Mesendoderm (in vitro differentiated cells): ENCODE results near the gene ATP23.

Experiments used
- DNase-seq: peaks from one replicate; pipeline ENCODE4 v3.0.0; 2013
- H2AK5ac ChIP-seq: 2 replicates; pipeline ENCODE4 v1.6.1; 2013; ENCODE audit warnings: low read length, inconsistent platforms
- H2BK120ac ChIP-seq: 2 replicates; pipeline ENCODE4 v1.6.1; 2013; ENCODE audit warnings: low read depth, mild to moderate bottlenecking, low read length, moderate library complexity, mixed read lengths
- H2BK15ac ChIP-seq: replicated peaks from 2 replicates; pipeline ENCODE4 v1.6.1; 2013; ENCODE audit warnings: low read depth, mild to moderate bottlenecking, moderate library complexity
- H2BK5ac ChIP-seq: 2 replicates; pipeline ENCODE4 v1.6.1; 2013; ENCODE audit warnings: low read length, inconsistent platforms
- H3K18ac ChIP-seq: 2 replicates; pipeline ENCODE4 v1.6.1; 2013; ENCODE audit warnings: mild to moderate bottlenecking, low read length, mixed read lengths
- H3K23ac ChIP-seq: one replicate; pipeline ENCODE4 v1.6.1; 2013; ENCODE audit warnings: low read length
- H3K27ac ChIP-seq: 2 replicates; pipeline ENCODE4 v1.5.1; 2013; ENCODE audit warnings: low read depth, mild to moderate bottlenecking, inconsistent platforms, low read length, moderate library complexity
- H3K27me3 ChIP-seq: 2 replicates; pipeline ENCODE4 v1.6.1; 2013; ENCODE audit warnings: low read length, control low read depth, mild to moderate bottlenecking, inconsistent platforms; ENCODE audit not compliant: insufficient read depth, poor library complexity
- H3K36me3 ChIP-seq: 2 replicates; pipeline ENCODE4 v1.6.1; 2013; ENCODE audit warnings: low read length, inconsistent platforms; ENCODE audit not compliant: control insufficient read depth, insufficient read depth
- H3K4ac ChIP-seq: one replicate; pipeline ENCODE4 v1.6.1; 2013; ENCODE audit warnings: low read depth, mild to moderate bottlenecking, low read length, moderate library complexity
- H3K4me1 ChIP-seq: 2 replicates; pipeline ENCODE4 v1.6.1; 2013; ENCODE audit warnings: low read depth, low read length, inconsistent platforms; ENCODE audit not compliant: control insufficient read depth
- H3K4me2 ChIP-seq: 2 replicates; pipeline ENCODE4 v1.6.1; 2013; ENCODE audit warnings: low read length
- H3K4me3 ChIP-seq: 2 replicates; pipeline ENCODE4 v1.5.1; 2013; ENCODE audit warnings: mild to moderate bottlenecking, low read length
- H3K56ac ChIP-seq: one replicate; pipeline ENCODE4 v1.6.1; 2013; ENCODE audit warnings: low read length
- H3K79me1 ChIP-seq: 2 replicates; pipeline ENCODE4 v1.6.1; 2013; ENCODE audit warnings: low read length, inconsistent platforms
- H3K79me2 ChIP-seq: 2 replicates; pipeline ENCODE4 v1.6.1; 2013; ENCODE audit warnings: mild to moderate bottlenecking, low read length; ENCODE audit not compliant: control insufficient read depth, insufficient read depth
- H3K9ac ChIP-seq: 2 replicates; pipeline ENCODE4 v1.6.1; 2013; ENCODE audit warnings: low read length, inconsistent platforms
- H4K5ac ChIP-seq: one replicate; pipeline ENCODE4 v1.6.1; 2013; ENCODE audit warnings: low read length
- H4K8ac ChIP-seq: one replicate; pipeline ENCODE4 v1.6.1; 2013; ENCODE audit warnings: low read depth, mild to moderate bottlenecking, control low read depth, low read length, moderate library complexity
- WGBS: extraction: QIAGEN DNeasy Blood & Tissue Kit; methylation state at CpG from one replicate; pipeline ENCODE4 v1.1.7; 2013; ENCODE audit warnings: low lambda C conversion rate, missing lambda C conversion rate; ENCODE audit not compliant: insufficient coverage; ENCODE audit errors: extremely low coverage; 5-methylcytosine and 5-hydroxymethylcytosine counted together

The ATP23 gene

GRCh38 chr12:57899010-57899662 lies 42.2 kb upstream of the ATP23 start:
- H3K4me2 ChIP-seq, result no peak overlapping the region
- no peak overlapping the region for H2AK5ac ChIP-seq
- H3K56ac ChIP-seq, result no peak overlapping the region
- no peak overlapping the region for H4K8ac ChIP-seq
- no peak overlapping the region for H2BK5ac ChIP-seq
- no peak overlapping the region for H3K18ac ChIP-seq
- H3K4me3 ChIP-seq, result no peak overlapping the region
- H2BK120ac ChIP-seq, result no peak overlapping the region
- H3K23ac ChIP-seq, result no peak overlapping the region
- DNase-seq, result no peak
- no peaks in the 10 kb centered on the region for H3K27me3 ChIP-seq
- WGBS, result no CpG with 5 or more reads among the region's 10 CpGs
- no peaks in the 10 kb centered on the region for H3K36me3 ChIP-seq
- no peak overlapping the region for H2BK15ac ChIP-seq
- no peak overlapping the region for H3K27ac ChIP-seq
- H3K9ac ChIP-seq, result no peak overlapping the region
- H3K4me1 ChIP-seq, result peaks cover 4% of the 10 kb centered on the region
- H3K79me1 ChIP-seq, result no peaks in the 10 kb centered on the region
- H3K79me2 ChIP-seq, result no peaks in the 10 kb centered on the region
- H4K5ac ChIP-seq, result no peak overlapping the region
- H3K4ac ChIP-seq, result no peak overlapping the region

GRCh38 chr12:57902478-57902969 lies 38.8 kb upstream of the ATP23 start:
- Histone ChIP-seq H2BK5ac (no peak overlapping the region), H3K4me3 (no peak overlapping the region), H2BK15ac (no peak overlapping the region), H3K36me3 (no peaks in the 10 kb centered on the region), H3K9ac (no peak overlapping the region), H3K4ac (no peak overlapping the region), H2BK120ac (no peak overlapping the region), H3K79me2 (no peaks in the 10 kb centered on the region), H4K5ac (no peak overlapping the region), H2AK5ac (no peak overlapping the region), H3K56ac (no peak overlapping the region), H3K79me1 (no peaks in the 10 kb centered on the region), H3K4me1 (no peaks in the 10 kb centered on the region), H4K8ac (no peak overlapping the region), H3K27ac (no peak overlapping the region), H3K27me3 (no peaks in the 10 kb centered on the region), H3K23ac (no peak overlapping the region), H3K4me2 (no peak overlapping the region), H3K18ac (no peak overlapping the region)
- DNase-seq, result no peak
- no CpG with 5 or more reads among the region's 3 CpGs for WGBS

- no CpG with 5 or more reads among the region's 4 CpGs for WGBS
- Histone ChIP-seq H3K79me1 (no peaks in the 10 kb centered on the region), H2BK15ac (no peak overlapping the region)
Observed at GRCh38 chr12:57904426-57904825, 36.9 kb upstream of the ATP23 start.

GRCh38 chr12:57904848-57905811 lies 36.2 kb upstream of the ATP23 start:
- Histone ChIP-seq H4K5ac (no peak overlapping the region), H2BK15ac (no peak overlapping the region), H3K9ac (no peak overlapping the region), H2BK5ac (no peak overlapping the region), H3K4ac (no peak overlapping the region), H2BK120ac (no peak overlapping the region), H3K4me3 (no peak overlapping the region), H4K8ac (no peak overlapping the region), H3K4me1 (no peaks in the 10 kb centered on the region), H2AK5ac (no peak overlapping the region), H3K56ac (no peak overlapping the region), H3K18ac (no peak overlapping the region), H3K79me1 (no peaks in the 10 kb centered on the region), H3K27me3 (no peaks in the 10 kb centered on the region), H3K23ac (no peak overlapping the region), H3K79me2 (no peaks in the 10 kb centered on the region), H3K27ac (no peak overlapping the region), H3K4me2 (no peak overlapping the region), H3K36me3 (no peaks in the 10 kb centered on the region)
- WGBS, result no CpG with 5 or more reads among the region's 26 CpGs
- DNase-seq, result peak; percentile 94

More at GRCh38 chr12:57904426-57904825, 36.9 kb upstream of the ATP23 start:
- Histone ChIP-seq H2BK5ac (no peak overlapping the region), H3K27ac (no peak overlapping the region), H3K18ac (no peak overlapping the region), H3K79me2 (no peaks in the 10 kb centered on the region), H3K4me2 (no peak overlapping the region), H3K4me3 (no peak overlapping the region), H3K4ac (no peak overlapping the region), H3K36me3 (no peaks in the 10 kb centered on the region), H2BK120ac (no peak overlapping the region), H4K5ac (no peak overlapping the region), H3K4me1 (no peaks in the 10 kb centered on the region), H3K27me3 (no peaks in the 10 kb centered on the region), H4K8ac (no peak overlapping the region), H3K23ac (no peak overlapping the region), H3K56ac (no peak overlapping the region), H3K9ac (no peak overlapping the region), H2AK5ac (no peak overlapping the region)
- DNase-seq, result no peak

- Histone ChIP-seq H2BK120ac (no peak overlapping the region), H2BK15ac (no peak overlapping the region), H4K5ac (no peak overlapping the region), H3K4me1 (no peaks in the 10 kb centered on the region), H2BK5ac (no peak overlapping the region), H3K23ac (no peak overlapping the region), H3K27ac (no peak overlapping the region), H3K9ac (no peak overlapping the region), H3K79me1 (no peaks in the 10 kb centered on the region), H3K27me3 (no peaks in the 10 kb centered on the region), H4K8ac (no peak overlapping the region), H3K4me2 (no peak overlapping the region), H3K4me3 (no peak overlapping the region), H2AK5ac (no peak overlapping the region), H3K36me3 (no peaks in the 10 kb centered on the region), H3K18ac (no peak overlapping the region), H3K4ac (no peak overlapping the region), H3K56ac (no peak overlapping the region), H3K79me2 (no peaks in the 10 kb centered on the region)
- no peak for DNase-seq
- no CpG with 5 or more reads among the region's 7 CpGs for WGBS
Observed at GRCh38 chr12:57905812-57906475, 35.4 kb upstream of the ATP23 start.
